ENCODE data around the gene BDH1.
"Not testable (repeated sequence)": the region's sequence is repeated elsewhere in the genome, so short reads cannot be mapped to it uniquely, and the experiment has no call there.

The BDH1 gene

GRCh38 chr3:197486861-197487260 is 68.9 kb downstream of the BDH1 start:
- no peak for DNase-seq (ENCODE audit: low spot score)

DNA sequence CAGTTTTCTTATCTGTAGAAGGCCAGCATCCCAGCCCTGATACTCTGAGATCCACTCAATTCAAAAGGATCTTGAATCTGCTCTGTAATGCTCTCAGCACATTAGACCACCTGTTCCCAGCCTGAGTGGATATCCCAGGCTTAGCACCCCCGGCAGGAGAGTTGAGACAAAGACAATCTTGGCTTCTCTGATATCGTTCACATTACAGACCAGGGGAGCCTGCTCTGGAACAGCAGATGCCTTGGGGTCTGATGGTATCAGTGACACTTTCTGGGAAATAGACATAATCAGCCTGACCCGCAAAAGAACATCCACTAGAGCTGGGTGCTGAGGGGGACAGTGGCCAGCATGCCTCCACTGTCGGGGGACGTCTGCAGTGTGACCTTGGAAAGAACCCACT is 70.6 kb downstream of the BDH1 start:
- no peak for DNase-seq (ENCODE audit: low spot score)

DNA sequence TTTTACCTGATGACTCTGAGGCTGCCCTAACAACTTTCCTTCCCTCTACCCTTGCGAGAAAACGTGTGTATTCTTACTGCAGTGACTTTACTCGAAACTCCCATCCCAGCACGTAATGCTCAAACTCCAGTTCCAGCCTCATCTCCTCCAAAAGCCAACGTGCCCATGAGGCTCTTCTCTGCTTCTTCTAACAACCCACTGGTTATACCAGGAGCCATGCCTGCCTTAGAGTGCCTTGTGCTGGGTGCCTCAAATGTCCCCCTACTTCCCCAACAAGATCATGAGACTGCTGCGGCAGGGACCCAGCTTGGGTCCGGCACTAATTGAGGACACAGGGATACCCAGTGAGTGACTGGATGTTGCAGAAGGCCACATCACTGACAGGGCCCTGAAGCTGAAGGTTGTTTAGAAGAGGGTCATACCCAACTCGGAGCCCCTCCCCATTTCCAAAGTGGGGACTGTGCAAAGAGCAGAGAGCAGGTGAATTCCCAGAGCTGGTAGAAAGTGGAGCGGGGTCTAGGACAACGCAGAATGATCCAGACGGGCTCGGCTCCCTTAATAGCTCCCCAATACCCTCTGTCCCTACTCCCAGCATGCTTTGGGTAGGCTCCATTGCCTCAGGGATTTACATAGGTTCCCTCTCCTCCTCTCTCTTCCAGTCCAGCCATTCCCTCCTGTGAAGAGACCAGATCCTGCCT is 71.4 kb downstream of the BDH1 start:
- no peak for DNase-seq (ENCODE audit: low spot score)

DNA sequence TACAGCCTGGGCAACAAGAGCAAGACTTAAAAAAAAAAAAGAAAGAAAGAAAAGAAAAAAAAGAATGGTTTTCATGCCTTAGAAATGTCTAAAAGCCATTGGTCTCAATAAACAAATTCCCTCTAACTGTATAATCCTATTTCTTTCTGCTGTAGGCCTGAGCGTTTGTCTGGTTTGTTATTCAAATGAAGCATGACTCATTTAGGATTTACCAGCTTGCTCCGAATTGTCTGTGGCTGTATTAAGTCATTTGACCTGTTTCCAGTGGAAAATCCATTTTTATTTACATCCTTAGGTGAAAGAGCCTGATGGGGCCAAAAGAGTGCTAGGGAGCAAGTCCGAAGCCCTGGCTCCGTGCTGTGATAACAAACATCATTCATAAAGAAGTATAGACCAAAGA is 73.8 kb downstream of the BDH1 start:
- DNase-seq (ENCODE audit: low spot score): no peak

- no peak for DNase-seq (ENCODE audit: low spot score)
These were observed 75.4 kb downstream of the BDH1 start for GRCh38 chr3:197480320-197480719.

DNA sequence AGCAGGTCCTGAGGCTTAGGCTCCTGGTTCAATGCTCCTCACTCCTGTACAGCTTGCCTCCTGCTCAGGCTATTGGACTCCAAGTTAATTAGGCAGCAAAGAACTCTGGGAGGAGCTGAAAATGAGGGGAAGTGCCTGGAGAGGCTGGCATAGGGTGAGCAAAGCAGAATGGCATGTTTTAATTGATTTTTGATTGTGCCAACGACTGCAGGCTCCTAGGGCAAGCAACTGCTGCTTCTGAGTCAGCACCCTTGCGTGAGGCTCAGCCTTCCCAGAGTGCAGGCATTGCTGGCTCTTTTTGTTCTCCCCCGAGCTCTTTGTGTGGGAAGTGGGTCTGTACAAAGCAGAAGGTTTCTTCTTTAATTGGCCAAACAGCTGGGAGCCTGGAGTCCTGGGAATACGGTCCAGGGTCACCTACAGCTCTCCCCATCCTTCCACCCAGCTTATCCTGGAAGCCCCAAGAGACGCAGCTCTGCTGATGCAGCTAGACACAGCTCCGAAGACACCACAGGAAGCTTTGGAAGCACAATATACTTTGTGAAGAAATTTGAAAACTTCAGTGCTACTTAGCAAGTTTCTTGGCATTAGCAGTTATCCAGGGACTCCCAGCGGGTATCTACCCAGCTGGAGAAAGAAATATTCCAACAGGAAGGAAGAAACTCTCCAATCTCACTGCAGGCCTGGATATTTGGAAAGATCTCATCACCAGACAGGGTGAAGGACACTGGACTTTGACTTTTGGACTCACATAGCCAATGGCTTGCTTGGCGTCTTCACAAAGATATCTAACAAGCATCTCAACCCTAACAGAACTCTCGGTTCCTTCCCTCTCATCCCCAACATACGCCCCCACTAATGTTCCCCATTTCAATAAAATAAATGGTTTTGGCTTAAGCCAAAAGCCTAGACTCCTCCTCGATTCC is 76.8 kb downstream of the BDH1 start:
- DNase-seq (ENCODE audit: low spot score): no peak

DNA sequence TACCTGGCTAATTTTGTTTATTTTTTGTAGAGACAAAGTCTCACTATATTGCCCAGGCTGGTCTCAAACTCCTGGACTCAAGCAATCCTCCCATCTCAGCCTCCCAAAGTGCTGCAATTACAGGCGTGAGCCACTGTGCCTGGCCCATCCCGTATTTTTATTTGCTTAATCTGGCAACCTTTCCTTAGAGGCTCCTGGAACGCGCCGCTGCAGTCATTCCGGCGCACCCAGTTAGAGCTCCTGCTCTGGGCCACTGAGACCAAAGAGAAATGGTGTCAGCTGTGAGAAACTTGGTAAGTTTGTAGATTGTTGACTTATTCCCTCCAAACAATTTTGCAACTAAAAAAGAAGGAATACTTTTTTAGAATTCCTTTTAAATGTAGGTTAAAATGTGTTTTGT is 78.0 kb downstream of the BDH1 start:
- DNase-seq (ENCODE audit: low spot score): not testable (repeated sequence)

- DNase-seq (ENCODE audit: low spot score): no peak
These were observed 79.7 kb downstream of the BDH1 start for GRCh38 chr3:197475997-197476525.

GRCh38 chr3:197475514-197475913 is 80.3 kb downstream of the BDH1 start:
- DNase-seq (ENCODE audit: low spot score): no peak

GRCh38 chr3:197472151-197472550 is 83.6 kb downstream of the BDH1 start:
- no peak for DNase-seq (ENCODE audit: low spot score)

DNA sequence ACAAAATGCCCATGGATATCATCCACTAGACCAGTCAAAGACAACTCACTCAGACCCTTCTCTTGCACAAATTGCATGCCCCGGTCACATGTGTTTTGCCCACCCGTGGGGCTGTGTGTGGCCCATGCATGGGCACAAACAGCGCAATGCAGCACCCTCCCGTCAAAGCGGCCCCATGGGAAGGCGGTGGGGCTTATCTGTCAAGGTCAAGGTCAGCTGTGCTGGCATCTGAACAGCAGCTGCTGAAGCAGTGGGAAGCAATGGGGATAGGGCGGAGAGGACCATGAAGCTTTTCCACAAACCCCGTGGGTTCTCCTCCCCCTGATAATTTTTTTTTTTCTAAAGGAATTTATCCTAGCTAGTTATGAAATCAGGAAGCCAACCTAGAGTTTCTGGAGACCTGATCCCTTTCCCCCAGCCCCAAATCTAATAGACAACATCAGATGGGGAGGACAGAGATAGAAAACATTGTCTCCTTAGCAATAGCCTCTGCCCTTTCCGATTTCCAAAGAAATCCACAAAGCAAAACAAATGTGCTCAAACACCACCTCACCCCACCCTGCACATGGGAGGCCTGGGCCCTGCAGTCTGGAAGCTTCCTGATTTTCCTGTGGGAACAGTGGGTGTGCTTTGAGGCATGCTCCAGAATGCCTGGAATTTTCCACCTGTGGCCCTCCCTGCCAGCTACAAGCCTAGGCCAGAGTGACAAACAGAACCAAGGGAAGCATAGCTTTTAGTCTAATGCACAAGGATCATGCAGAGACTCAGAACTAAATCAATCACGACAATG is 84.4 kb downstream of the BDH1 start:
- DNase-seq (ENCODE audit: low spot score): no peak

DNA sequence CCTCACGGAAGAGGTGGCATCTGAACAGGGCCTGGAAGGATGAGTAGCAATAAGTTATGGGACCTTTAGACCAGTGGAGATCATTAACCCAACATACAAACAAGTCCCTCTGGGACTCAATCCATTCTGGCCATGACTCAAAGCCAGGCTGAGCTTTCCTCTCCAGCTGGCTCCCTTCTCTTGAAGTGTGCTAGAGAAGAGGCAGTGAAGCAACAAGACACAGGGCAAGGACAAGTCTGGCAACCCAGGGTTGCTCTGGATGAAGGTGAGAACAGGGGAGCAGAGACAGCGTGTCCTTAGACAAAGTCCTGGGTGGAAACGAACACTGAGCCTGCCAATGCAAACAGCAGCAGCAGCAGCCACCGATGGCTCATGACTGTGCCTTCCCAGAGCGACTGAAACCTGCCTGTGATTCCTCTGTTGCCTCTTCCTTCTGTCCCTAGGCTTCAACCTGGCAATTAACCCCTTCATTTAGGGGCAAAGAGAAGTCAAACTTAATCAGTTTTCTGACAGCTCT is 86.8 kb downstream of the BDH1 start:
- no peak for DNase-seq (ENCODE audit: low spot score)

- DNase-seq (ENCODE audit: low spot score): no peak
These were observed 87.6 kb downstream of the BDH1 start for GRCh38 chr3:197468167-197468566.

DNA sequence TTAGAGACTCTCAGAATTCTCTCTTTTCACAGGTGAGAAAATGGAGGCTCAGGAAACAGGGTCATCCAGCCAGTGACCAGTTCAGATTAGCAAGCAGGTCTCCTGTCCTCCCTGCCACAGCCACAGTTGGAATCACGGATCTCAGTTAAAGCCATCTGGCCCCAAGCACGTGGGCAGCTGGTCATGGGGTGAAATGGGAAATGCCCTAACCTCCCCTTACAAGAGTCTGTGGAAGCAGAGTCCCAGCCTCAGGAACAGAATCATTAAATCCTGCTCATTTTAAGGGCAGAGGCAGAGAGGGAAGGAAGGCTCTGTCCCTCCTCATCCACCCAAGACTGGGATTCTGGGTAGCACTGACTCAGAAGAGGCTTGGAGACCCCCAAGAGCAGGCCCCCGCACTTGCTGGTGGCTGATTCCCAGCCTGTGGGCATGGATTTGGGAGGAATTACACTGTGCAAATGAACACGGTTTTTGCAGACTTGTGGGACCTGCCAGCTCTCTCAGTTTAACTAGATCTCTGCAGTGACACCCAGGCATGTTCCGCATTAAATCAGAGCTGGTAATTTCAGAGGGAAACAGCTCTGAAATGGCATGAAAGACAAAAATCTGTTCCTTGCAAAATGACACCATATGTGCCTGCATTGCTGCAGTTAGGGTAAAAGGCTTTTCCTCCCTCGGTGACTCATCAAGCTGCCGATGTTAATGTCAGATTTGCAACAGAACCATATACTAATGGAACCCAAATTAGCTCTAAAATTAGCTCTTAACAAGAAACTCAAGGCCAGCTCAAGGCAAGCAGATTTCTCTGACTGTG is 89.0 kb downstream of the BDH1 start:
- no peak for DNase-seq (ENCODE audit: low spot score)

GRCh38 chr3:197465996-197466549 is 89.7 kb downstream of the BDH1 start:
- no peak for DNase-seq (ENCODE audit: low spot score)

- no peak for DNase-seq (ENCODE audit: low spot score)
These were observed 90.4 kb downstream of the BDH1 start for GRCh38 chr3:197465197-197465995.

- no peak for DNase-seq (ENCODE audit: low spot score)
These were observed 91.0 kb downstream of the BDH1 start for GRCh38 chr3:197464794-197465193.

GRCh38 chr3:197463279-197463678 is 92.5 kb downstream of the BDH1 start:
- no peak for DNase-seq (ENCODE audit: low spot score)

DNA sequence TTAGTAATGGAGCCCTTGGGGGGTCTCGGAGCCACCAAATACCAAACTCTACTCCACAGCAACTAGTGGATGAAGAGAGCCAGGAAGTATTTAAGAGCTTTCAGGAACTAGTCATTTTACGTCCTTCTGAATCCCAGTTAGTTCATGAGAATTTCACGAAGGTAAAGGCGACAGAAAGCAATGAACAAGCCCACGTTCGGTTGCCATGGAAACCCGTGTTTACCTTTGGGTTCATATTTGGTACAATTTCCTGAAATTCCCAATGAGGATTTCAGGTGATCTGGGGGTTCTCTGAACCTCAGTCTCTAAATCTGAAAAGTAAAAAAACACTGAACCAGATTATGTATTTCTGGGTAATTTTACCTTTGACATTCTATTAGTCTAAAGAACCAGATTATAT is 93.0 kb downstream of the BDH1 start:
- no peak for DNase-seq (ENCODE audit: low spot score)

DNA sequence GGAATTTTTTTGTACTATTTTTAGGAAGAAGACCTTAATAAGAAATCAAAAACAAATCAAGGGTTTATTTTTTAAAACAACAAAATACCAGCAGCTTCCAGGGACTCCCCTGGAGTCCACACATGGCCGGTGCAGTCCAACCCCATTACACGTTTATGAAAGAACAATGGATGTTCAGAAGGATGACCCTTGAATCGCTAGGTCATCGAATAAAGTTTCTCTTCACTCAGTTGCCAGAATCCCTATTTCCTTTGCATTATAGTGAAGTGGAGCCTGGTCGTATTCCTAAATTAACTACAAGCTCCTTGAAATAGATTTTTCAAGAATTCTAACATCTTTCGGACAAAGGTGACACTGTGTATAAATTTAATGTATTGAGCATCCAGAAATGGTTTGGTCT is 95.1 kb downstream of the BDH1 start:
- no peak for DNase-seq (ENCODE audit: low spot score)

Data from NAMALWA (cell line).